Testis (tissue), 3 donors: ENCODE data around the gene PTPRK. TPM values are rescaled to one million over a fixed set of nuclear protein-coding genes. Genes with fewer than 3 reads are reported as not detected.

Experiments used
- DNase-seq: peaks from one replicate; pipeline ENCODE4 v3.0.0-alpha.2; 2019
- H3K27ac ChIP-seq, 2 donors: fragments of 200-600 bp; sonication (generic); one replicate each; pipeline ENCODE4 v1.5.1; 2019
- H3K27me3 ChIP-seq: fragments of 200-600 bp; sonication (generic); one replicate; pipeline ENCODE4 v1.5.1; 2019
- H3K36me3 ChIP-seq: fragments of 200-600 bp; sonication (generic); one replicate; pipeline ENCODE4 v1.5.1; 2017; ENCODE audit warnings: low read depth; ENCODE audit errors: missing control alignments
- H3K4me1 ChIP-seq: fragments of 200-600 bp; sonication (generic); one replicate; pipeline ENCODE4 v1.5.1; 2019
- H3K4me3 ChIP-seq, 2 donors: fragments of 200-600 bp; sonication (generic); one replicate each; pipeline ENCODE4 v1.5.1; 2017 to 2019
- H3K9me3 ChIP-seq: fragments of 200-600 bp; sonication (generic); one replicate; pipeline ENCODE4 v1.5.1; 2017
- POLR2A ChIP-seq: fragments of 450-650 bp; IDR thresholded peaks from one replicate; pipeline ENCODE4 v1.6.1; 2017; ENCODE audit warnings: antibody characterized with exemption, mild to moderate bottlenecking, moderate library complexity
- WGBS, 2 donors: methylation state at CpG; one replicate each; pipeline ENCODE4 v1.1.5; 2018; 5-methylcytosine and 5-hydroxymethylcytosine counted together
- intact Hi-C: fragments of 100-400 bp; cut with DNase I; formaldehyde crosslinking; loops from one replicate; pipeline ENCODE4 v1.15.1; 2023; ENCODE audit warnings: low total_unique reads
- polyA plus RNA-seq: library from polyadenylated mRNA; stranded (reverse); fragments of 350-450 nt; fragmentation: Illumina TruSeq; extraction: RNeasy Lipid Tissue Mini Kit (QIAGEN cat#74804); gene quantifications from one replicate; pipeline ENCODE4 v1.2.3, GENCODE V29; 2014; ENCODE audit warnings: low read depth, low replicate concordance; ENCODE audit not compliant: insufficient read depth
- total RNA-seq, 2 donors: library from RNA; depleted of rRNA; stranded (reverse); fragments of >200 nt; gene quantifications; one replicate each; pipeline ENCODE4 v1.2.3, GENCODE V29; 2016
- TF ChIP-seq, protein P1 (sequence below), 3 experiments: fragments of 450-650 bp in 2 of 3; fragments of 200-600 bp in 1 of 3; sonication (generic) in 1 of 3; IDR thresholded peaks; one replicate each; pipeline ENCODE4 v1.5.1; 2016 to 2019; ENCODE audit warnings: antibody characterized with exemption in 3 of 3, mild to moderate bottlenecking in 2 of 3, moderate library complexity in 1 of 3

Gene PTPRK
- total and polyA plus RNA-seq, 3 donors from 2014 or later, result 9.1 to 13.3 (median 12.5) TPM

- Histone ChIP-seq H3K9me3 (no peaks in the 10 kb centered on the region), H3K4me1 (no peaks in the 10 kb centered on the region), H3K27ac (no peak overlapping the region), H3K4me3 (no peak overlapping the region), H3K36me3 (no peaks in the 10 kb centered on the region), H3K27me3 (no peaks in the 10 kb centered on the region)
- no peak for DNase-seq
- TF ChIP-seq POLR2A, result no peak
- TF ChIP-seq, protein P1, sequence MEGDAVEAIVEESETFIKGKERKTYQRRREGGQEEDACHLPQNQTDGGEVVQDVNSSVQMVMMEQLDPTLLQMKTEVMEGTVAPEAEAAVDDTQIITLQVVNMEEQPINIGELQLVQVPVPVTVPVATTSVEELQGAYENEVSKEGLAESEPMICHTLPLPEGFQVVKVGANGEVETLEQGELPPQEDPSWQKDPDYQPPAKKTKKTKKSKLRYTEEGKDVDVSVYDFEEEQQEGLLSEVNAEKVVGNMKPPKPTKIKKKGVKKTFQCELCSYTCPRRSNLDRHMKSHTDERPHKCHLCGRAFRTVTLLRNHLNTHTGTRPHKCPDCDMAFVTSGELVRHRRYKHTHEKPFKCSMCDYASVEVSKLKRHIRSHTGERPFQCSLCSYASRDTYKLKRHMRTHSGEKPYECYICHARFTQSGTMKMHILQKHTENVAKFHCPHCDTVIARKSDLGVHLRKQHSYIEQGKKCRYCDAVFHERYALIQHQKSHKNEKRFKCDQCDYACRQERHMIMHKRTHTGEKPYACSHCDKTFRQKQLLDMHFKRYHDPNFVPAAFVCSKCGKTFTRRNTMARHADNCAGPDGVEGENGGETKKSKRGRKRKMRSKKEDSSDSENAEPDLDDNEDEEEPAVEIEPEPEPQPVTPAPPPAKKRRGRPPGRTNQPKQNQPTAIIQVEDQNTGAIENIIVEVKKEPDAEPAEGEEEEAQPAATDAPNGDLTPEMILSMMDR (IDR thresholded peaks at IDR 0.05), result no peak
- intact Hi-C loops, result no loop called here
- WGBS, 2 donors, result 57 to 58% methylated on average over 2 of the region's 2 CpGs
Measured at GRCh38 chr6:128282961-128283360, 237.4 kb downstream of the PTPRK start.

DNA sequence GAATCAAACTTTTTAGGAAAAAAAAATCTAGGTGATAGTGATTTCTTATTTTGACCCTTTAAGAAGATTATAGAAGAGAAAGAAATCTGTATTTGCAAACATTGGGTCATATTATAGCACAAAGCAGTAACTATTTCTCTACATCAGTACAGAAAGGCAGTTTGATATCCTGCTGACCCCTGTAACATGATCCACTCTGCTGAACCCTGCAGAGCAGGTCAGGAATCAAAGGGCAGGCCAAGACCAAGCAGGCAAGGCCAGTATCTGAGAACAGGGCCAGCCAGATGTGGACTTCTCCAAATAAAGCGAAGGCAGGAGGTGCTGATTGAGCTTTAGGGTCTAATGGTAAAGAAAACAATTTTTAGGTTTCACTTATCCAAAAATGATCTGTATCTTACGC lies 239.4 kb downstream of the PTPRK start:
- Histone ChIP-seq H3K36me3 (no peaks in the 10 kb centered on the region), H3K27me3 (no peaks in the 10 kb centered on the region), H3K4me1 (no peaks in the 10 kb centered on the region), H3K27ac (no peak overlapping the region), H3K4me3 (no peak overlapping the region), H3K9me3 (no peaks in the 10 kb centered on the region)
- intact Hi-C loops, result no loop called here
- TF ChIP-seq, protein P1 (IDR thresholded peaks at IDR 0.05), result no peak
- TF ChIP-seq POLR2A, result no peak
- DNase-seq, result no peak
- whole genome bisulfite sequencing, 2 donors, result 90 to 92% methylated on average over 2 of the region's 2 CpGs

- WGBS, 2 donors, result 96 to 100% methylated on average over 1 of the region's 1 CpG
- Histone ChIP-seq H3K4me3 (no peak overlapping the region), H3K36me3 (no peaks in the 10 kb centered on the region), H3K27me3 (no peaks in the 10 kb centered on the region), H3K4me1 (no peaks in the 10 kb centered on the region), H3K27ac (no peak overlapping the region), H3K9me3 (no peaks in the 10 kb centered on the region)
- no peak for DNase-seq
- intact Hi-C loops, result no loop called here
- TF ChIP-seq, protein P1 (IDR thresholded peaks at IDR 0.05), result no peak
- no peak for TF ChIP-seq POLR2A
Measured at GRCh38 chr6:128280066-128280465, 240.3 kb downstream of the PTPRK start.

DNA sequence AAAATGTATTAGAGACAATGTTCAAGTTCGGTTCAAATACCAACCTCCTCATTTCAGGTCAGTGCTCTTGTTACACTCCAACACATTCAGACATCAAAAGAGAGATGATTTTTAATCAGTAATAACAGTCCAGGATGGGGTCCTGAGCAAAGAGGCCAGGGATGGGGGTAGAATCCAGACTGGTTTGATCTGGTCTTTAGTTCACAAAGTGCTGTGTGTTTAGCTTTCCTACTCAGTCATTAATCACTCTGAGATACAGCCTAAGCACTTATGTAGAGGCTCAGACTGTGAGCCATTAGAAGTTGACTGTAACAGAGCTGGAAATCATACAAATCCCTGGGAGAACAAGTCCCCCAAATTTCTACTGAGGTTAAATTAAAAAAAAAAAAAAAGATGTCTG lies 241.6 kb downstream of the PTPRK start:
- Histone ChIP-seq H3K9me3 (no peaks in the 10 kb centered on the region), H3K27ac (no peak overlapping the region), H3K4me3 (no peak overlapping the region), H3K36me3 (no peaks in the 10 kb centered on the region), H3K27me3 (no peaks in the 10 kb centered on the region), H3K4me1 (no peaks in the 10 kb centered on the region)
- intact Hi-C loops, result no loop called here
- TF ChIP-seq, protein P1 (IDR thresholded peaks at IDR 0.05), result no peak
- no peak for TF ChIP-seq POLR2A
- WGBS, 2 donors, result 59 to 81% methylated on average over 1 of the region's 1 CpG
- no peak for DNase-seq

GRCh38 chr6:128277379-128277778 lies 243.0 kb downstream of the PTPRK start:
- no peak overlapping the region for H3K27ac ChIP-seq
- TF ChIP-seq, protein P1 (IDR thresholded peaks at IDR 0.05), result no peak
- no peak for TF ChIP-seq POLR2A
- H3K9me3 ChIP-seq, result no peaks in the 10 kb centered on the region
- no peak overlapping the region for H3K4me3 ChIP-seq
- WGBS, 2 donors, result 88 to 93% methylated on average over 3 of the region's 3 CpGs
- H3K27me3 ChIP-seq, result no peaks in the 10 kb centered on the region
- no peaks in the 10 kb centered on the region for H3K36me3 ChIP-seq
- no peaks in the 10 kb centered on the region for H3K4me1 ChIP-seq
- intact Hi-C loops, result no loop called here
- no peak for DNase-seq
